IMR-90 (cell line): ENCODE results near the gene NRARP. TPM values are rescaled to one million over a fixed set of nuclear protein-coding genes. Genes with fewer than 3 reads are reported as not detected.

Experiments
- ATAC-seq: fragments of 200-7000 bp; cut with Tn5 transposase; 2 replicates; pipeline ENCODE4 v1.9.1; 2020; ENCODE audit warnings: low read depth, mild to moderate bottlenecking, moderate library complexity
- BruUV-seq: library from RNA; stranded (reverse); fragments of 400-500 nt; replicated peaks from 2 replicates; lab custom pipeline; 2021; lab: Mats Ljungman, UMichigan
- CTCF ChIA-PET: fragments of 300-600 bp; formaldehyde crosslinking; extraction: SDS; loops from one replicate; lab custom pipeline; 2021; ENCODE audit warnings: antibody characterized with exemption; lab: Yijun Ruan, JAX
- POLR2A ChIA-PET: fragments of 300-600 bp; sonication (Branson Sonifier 250); formaldehyde crosslinking; loops from one replicate; lab custom pipeline; 2022; ENCODE audit warnings: antibody characterized with exemption; ENCODE audit not compliant: unreplicated experiment; lab: Charles Lee
- DNase-seq: peaks from one replicate; pipeline ENCODE4 v3.0.0; 2013
- H2AFZ ChIP-seq: replicated peaks from 2 replicates; pipeline ENCODE3; 2013; ENCODE audit warnings: low read length, mild to moderate bottlenecking; ENCODE audit not compliant: poor library complexity
- H2AK5ac ChIP-seq: 2 replicates; pipeline ENCODE4 v1.6.1; 2013; ENCODE audit warnings: low read depth, low read length, inconsistent platforms
- H2AK9ac ChIP-seq: replicated peaks from 2 replicates; pipeline ENCODE3; 2013; ENCODE audit warnings: mild to moderate bottlenecking, low read depth, low read length, moderate library complexity; ENCODE audit not compliant: poor library complexity
- H2BK120ac ChIP-seq: 2 replicates; pipeline ENCODE4 v1.6.1; 2013; ENCODE audit warnings: low read depth, low read length, inconsistent platforms
- H2BK15ac ChIP-seq: 3 replicates; pipeline ENCODE4 v1.6.1; 2013; ENCODE audit warnings: low read depth, low read length, inconsistent platforms
- H2BK20ac ChIP-seq: 2 replicates; pipeline ENCODE4 v1.6.1; 2013; ENCODE audit warnings: low read depth, mild to moderate bottlenecking, inconsistent platforms, low read length, moderate library complexity
- H2BK5ac ChIP-seq: 2 replicates; pipeline ENCODE4 v1.6.1; 2013; ENCODE audit warnings: mild to moderate bottlenecking, low read depth, low read length, inconsistent platforms; ENCODE audit not compliant: poor library complexity, severe bottlenecking
- H3K14ac ChIP-seq: replicated peaks from 2 replicates; pipeline ENCODE4 v1.6.1; 2013; ENCODE audit warnings: low read depth, low read length, inconsistent platforms
- H3K18ac ChIP-seq: 2 replicates; pipeline ENCODE4 v1.6.1; 2013; ENCODE audit warnings: low read depth, low read length, control low read depth
- H3K23ac ChIP-seq: 2 replicates; pipeline ENCODE4 v1.6.1; 2013; ENCODE audit warnings: low read depth, low read length, inconsistent platforms
- H3K27ac ChIP-seq: 2 replicates; pipeline ENCODE4 v1.5.1; 2013; ENCODE audit warnings: mild to moderate bottlenecking, control low read depth, low read length; ENCODE audit not compliant: insufficient read depth
- H3K27me3 ChIP-seq: 2 replicates; pipeline ENCODE4 v1.6.1; 2013; ENCODE audit warnings: low read length; ENCODE audit not compliant: control insufficient read depth, insufficient read depth
- H3K36me3 ChIP-seq: 2 replicates; pipeline ENCODE4 v1.6.1; 2013; ENCODE audit warnings: low read length, mixed read lengths; ENCODE audit not compliant: control insufficient read depth, insufficient read depth
- H3K4ac ChIP-seq: 2 replicates; pipeline ENCODE4 v1.6.1; 2013; ENCODE audit warnings: low read depth, low read length, inconsistent platforms
- H3K4me1 ChIP-seq: 2 replicates; pipeline ENCODE4 v1.6.1; 2013; ENCODE audit warnings: low read length, mixed read lengths; ENCODE audit not compliant: control insufficient read depth, insufficient read depth
- H3K4me2 ChIP-seq: 2 replicates; pipeline ENCODE4 v1.6.1; 2013; ENCODE audit warnings: low read depth, mild to moderate bottlenecking, control low read depth, low read length, moderate library complexity
- H3K4me3 ChIP-seq: 2 replicates; pipeline ENCODE4 v1.5.1; 2013; ENCODE audit warnings: low read depth, mild to moderate bottlenecking, control low read depth, low read length, moderate library complexity; ENCODE audit not compliant: insufficient read depth
- H3K56ac ChIP-seq: 2 replicates; pipeline ENCODE4 v1.6.1; 2013; ENCODE audit warnings: low read length, inconsistent platforms; ENCODE audit not compliant: insufficient read depth; ENCODE audit errors: extremely low read depth
- H3K79me1 ChIP-seq, 2 experiments: 2 replicates each; pipeline ENCODE4 v1.6.1; 2013; ENCODE audit warnings: low read length in 2 of 2, inconsistent platforms in 1 of 2, low read depth in 1 of 2
- H3K9ac ChIP-seq: 2 replicates; pipeline ENCODE4 v1.6.1; 2013; ENCODE audit warnings: low read depth, low read length, control low read depth
- H3K9me1 ChIP-seq: 2 replicates; pipeline ENCODE4 v1.6.1; 2013; ENCODE audit warnings: low read length, inconsistent platforms; ENCODE audit not compliant: insufficient read depth
- H3K9me3 ChIP-seq: 2 replicates; pipeline ENCODE4 v1.6.1; 2013; ENCODE audit warnings: low read length; ENCODE audit not compliant: control insufficient read depth, insufficient read depth
- H4K20me1 ChIP-seq: 2 replicates; pipeline ENCODE4 v1.6.1; 2013; ENCODE audit warnings: low read length, inconsistent platforms; ENCODE audit not compliant: insufficient read depth
- H4K5ac ChIP-seq: 2 replicates; pipeline ENCODE4 v1.6.1; 2013; ENCODE audit warnings: mild to moderate bottlenecking, low read depth, low read length, control low read depth
- H4K8ac ChIP-seq, 2 experiments: 2 replicates each; pipeline ENCODE4 v1.6.1; 2013; ENCODE audit warnings: low read depth in 2 of 2, low read length in 2 of 2, control low read depth in 1 of 2, inconsistent platforms in 1 of 2
- H4K91ac ChIP-seq: 2 replicates; pipeline ENCODE4 v1.6.1; 2013; ENCODE audit warnings: low read depth, low read length, inconsistent platforms; ENCODE audit not compliant: insufficient read depth
- FOS ChIP-seq: fragments of 150-350 bp; IDR thresholded peaks from 2 replicates; pipeline ENCODE4 v1.6.1; 2016; ENCODE audit warnings: low read depth, low read length
- MAFK ChIP-seq: IDR thresholded peaks from 2 replicates; pipeline ENCODE4 v1.6.1; 2012; ENCODE audit warnings: low read depth, low read length, improper control_type of control experiment
- MAZ ChIP-seq: IDR thresholded peaks from 2 replicates; pipeline ENCODE4 v1.6.1; 2012; ENCODE audit warnings: low read depth, mild to moderate bottlenecking, low read length, improper control_type of control experiment, moderate library complexity, borderline replicate concordance
- RCOR1 ChIP-seq: IDR thresholded peaks from 2 replicates; pipeline ENCODE4 v1.6.1; 2012; ENCODE audit warnings: mild to moderate bottlenecking, low read length, improper control_type of control experiment; ENCODE audit not compliant: insufficient replicate concordance
- WGBS, 2 experiments: methylation state at CpG; one replicate each; pipeline versions ENCODE4 v1.1.5 to v1.1.7; 2013; ENCODE audit warnings: missing lambda C conversion rate in 2 of 2; ENCODE audit not compliant: insufficient read length in 1 of 2; ENCODE audit errors: extremely low coverage in 2 of 2; 5-methylcytosine and 5-hydroxymethylcytosine counted together
- dilution Hi-C: fragments of 300-500 bp; cut with HindIII; formaldehyde crosslinking; loops from one replicate; pipeline ENCODE4 v1.14.3; 2018; ENCODE audit warnings: low sequenced_read_pairs; ENCODE audit not compliant: unreplicated experiment
- in situ Hi-C: fragments of 300-500 bp; cut with MboI; formaldehyde crosslinking; loops from 3 replicates; pipeline ENCODE4 v1.14.3; 2019; ENCODE audit warnings: low sequenced_read_pairs, inconsistent platforms, mixed read lengths
- intact Hi-C: fragments of 100-400 bp; cut with micrococcal nuclease; formaldehyde crosslinking; loops from 2 replicates; pipeline ENCODE4 v1.10.0; 2022
- polyA plus RNA-seq, 3 experiments: library from polyadenylated mRNA; depleted of rRNA; stranded (reverse); fragments of >200 nt; gene quantifications; 2 replicates each; pipeline ENCODE4 v1.2.3, GENCODE V29; 2012; ENCODE audit warnings: low replicate concordance in 1 of 3
- total RNA-seq: library from RNA; depleted of rRNA; stranded (reverse); fragments of >200 nt; gene quantifications from 2 replicates; pipeline ENCODE4 v1.2.3, GENCODE V29; 2012
- TF ChIP-seq, protein P1 (sequence below): fragments of 150-350 bp; IDR thresholded peaks from 2 replicates; pipeline ENCODE4 v1.6.1; 2017; ENCODE audit warnings: mild to moderate bottlenecking, antibody characterized with exemption, low read length, low read depth

NRARP gene
- total and polyA plus RNA-seq, 2 of the 4 experiments (the other 2 are of a cell fraction): 0.15 TPM; not detected in 1

GRCh38 chr9:137321726-137322361, 19.8 kb upstream of the NRARP start:
- ChIA-PET POLR2A (no interaction called here), CTCF (no interaction called here)
- WGBS, 2 experiments: 96% methylated on average over 11 of the region's 22 CpGs; no CpG with 5 or more reads in 1 of the 2 experiments
- Histone ChIP-seq H3K56ac (no peak overlapping the region), H3K79me1 (no peaks in the 10 kb centered on the region), H3K4me2 (no peak overlapping the region), H3K36me3 (no peaks in the 10 kb centered on the region), H3K18ac (no peak overlapping the region), H3K9me1 (no peaks in the 10 kb centered on the region), H2AK5ac (no peak overlapping the region), H3K27me3 (no peaks in the 10 kb centered on the region; the same call in 1 of the 2 replicates), H3K9me3 (no peaks in the 10 kb centered on the region), H3K4ac (no peak overlapping the region), H4K91ac (no peak overlapping the region), H2BK5ac (no peak overlapping the region), H3K4me1 (no peaks in the 10 kb centered on the region), H2AK9ac (no peak overlapping the region), H2BK20ac (no peak overlapping the region), H2BK120ac (no peak overlapping the region), H4K5ac (no peak overlapping the region), H2BK15ac (no peak overlapping the region), H4K20me1 (no peaks in the 10 kb centered on the region), H3K14ac (no peak overlapping the region), H3K9ac (no peak overlapping the region), H2AFZ (no peak overlapping the region), H3K23ac (no peak overlapping the region), H4K8ac (no peak overlapping the region), H3K27ac (no peak overlapping the region), H3K4me3 (no peak overlapping the region)
- DNase-seq (no peak), ATAC-seq (no peak)
- dilution Hi-C loops: no loop called here
- no TSS peak for BruUV-seq
- intact Hi-C loops: no loop called here
- in situ Hi-C loops: no loop called here
- no peak for TF ChIP-seq FOS
- no peak for TF ChIP-seq RCOR1
- TF ChIP-seq MAZ: no peak
- no peak for TF ChIP-seq MAFK
- TF ChIP-seq, protein P1, sequence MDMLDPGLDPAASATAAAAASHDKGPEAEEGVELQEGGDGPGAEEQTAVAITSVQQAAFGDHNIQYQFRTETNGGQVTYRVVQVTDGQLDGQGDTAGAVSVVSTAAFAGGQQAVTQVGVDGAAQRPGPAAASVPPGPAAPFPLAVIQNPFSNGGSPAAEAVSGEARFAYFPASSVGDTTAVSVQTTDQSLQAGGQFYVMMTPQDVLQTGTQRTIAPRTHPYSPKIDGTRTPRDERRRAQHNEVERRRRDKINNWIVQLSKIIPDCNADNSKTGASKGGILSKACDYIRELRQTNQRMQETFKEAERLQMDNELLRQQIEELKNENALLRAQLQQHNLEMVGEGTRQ: no peak
